Mammary epithelial cell (primary cell): ENCODE measurements around the gene PLEKHG4B.

ENCODE experiments used
- EZH2 ChIP-seq: IDR thresholded peaks from 2 replicates; pipeline ENCODE4 v1.6.1; 2012; ENCODE audit warnings: low read length, inconsistent platforms, borderline replicate concordance
- TF ChIP-seq, protein P1 (sequence below), 2 donors: IDR thresholded peaks in 1 of 2; conservative IDR thresholded peaks in 1 of 2; 2 replicates each; pipeline ENCODE4 v1.5.1; 2011 to 2012; ENCODE audit warnings: inconsistent platforms in 2 of 2, low read length in 2 of 2, mild to moderate bottlenecking in 2 of 2, control low read depth in 1 of 2, low read depth in 1 of 2; ENCODE audit not compliant: insufficient read depth in 1 of 2; ENCODE audit errors: extremely low read depth in 1 of 2

DNA sequence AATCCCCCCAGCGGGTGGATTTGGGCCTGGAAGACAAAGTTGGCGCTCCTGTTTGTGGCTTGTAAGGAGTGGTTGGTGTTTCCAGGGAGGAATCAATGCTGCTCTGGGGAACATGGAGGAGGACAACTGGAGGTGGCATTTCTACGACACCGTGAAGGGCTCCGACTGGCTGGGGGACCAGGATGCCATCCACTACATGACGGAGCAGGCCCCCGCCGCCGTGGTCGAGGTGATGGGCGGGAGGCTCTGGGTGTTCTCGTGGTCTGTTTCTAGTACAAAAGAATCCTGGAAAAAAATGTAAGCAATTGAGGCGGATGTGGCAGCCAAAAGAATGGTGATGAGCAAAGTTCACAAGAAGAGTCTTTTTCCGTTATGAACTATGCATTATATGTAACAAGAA is 133.4 kb downstream of the PLEKHG4B start:
- TF ChIP-seq, protein P1, sequence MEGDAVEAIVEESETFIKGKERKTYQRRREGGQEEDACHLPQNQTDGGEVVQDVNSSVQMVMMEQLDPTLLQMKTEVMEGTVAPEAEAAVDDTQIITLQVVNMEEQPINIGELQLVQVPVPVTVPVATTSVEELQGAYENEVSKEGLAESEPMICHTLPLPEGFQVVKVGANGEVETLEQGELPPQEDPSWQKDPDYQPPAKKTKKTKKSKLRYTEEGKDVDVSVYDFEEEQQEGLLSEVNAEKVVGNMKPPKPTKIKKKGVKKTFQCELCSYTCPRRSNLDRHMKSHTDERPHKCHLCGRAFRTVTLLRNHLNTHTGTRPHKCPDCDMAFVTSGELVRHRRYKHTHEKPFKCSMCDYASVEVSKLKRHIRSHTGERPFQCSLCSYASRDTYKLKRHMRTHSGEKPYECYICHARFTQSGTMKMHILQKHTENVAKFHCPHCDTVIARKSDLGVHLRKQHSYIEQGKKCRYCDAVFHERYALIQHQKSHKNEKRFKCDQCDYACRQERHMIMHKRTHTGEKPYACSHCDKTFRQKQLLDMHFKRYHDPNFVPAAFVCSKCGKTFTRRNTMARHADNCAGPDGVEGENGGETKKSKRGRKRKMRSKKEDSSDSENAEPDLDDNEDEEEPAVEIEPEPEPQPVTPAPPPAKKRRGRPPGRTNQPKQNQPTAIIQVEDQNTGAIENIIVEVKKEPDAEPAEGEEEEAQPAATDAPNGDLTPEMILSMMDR (conservative IDR thresholded peaks at IDR 0.05 in 1 of 2, IDR thresholded peaks at IDR 0.05 in 1 of 2; ENCODE audit: extremely low read depth in 1 of 2, insufficient read depth in 1 of 2, low read depth in 1 of 2, low read length in 2 of 2) = no peak
- TF ChIP-seq EZH2 = no peak
